ENCODE measurements around the gene EIF3L.

- TF ChIP-seq SUZ12 (IDR thresholded peaks at IDR 0.05; ENCODE audit: extremely low read depth, insufficient read depth, insufficient read length) (no peak), YY1 (IDR thresholded peaks at IDR 0.05; ENCODE audit: insufficient read depth, insufficient read length) (no peak)
These were observed 43.5 kb downstream of the EIF3L start for GRCh38 chr22:37892566-37893335.

Data from NT2/D1 (cell line).